ENCODE data around the gene MACF1. TPM values are rescaled to one million over a fixed set of nuclear protein-coding genes. Genes with fewer than 3 reads are reported as not detected.

Gene MACF1
- total RNA-seq, 6 donors from 2014 or later = 359 to 1,160 (median 531) TPM

- peaks cover 36 to 65% (median 47%) of the 10 kb centered on the region in 4 donors for H3K4me1 ChIP-seq
Measured at GRCh38 chr1:39275836-39276507, 71.5 kb downstream of the MACF1 start.

GRCh38 chr1:39277879-39278278, 73.4 kb downstream of the MACF1 start:
- H3K4me1 ChIP-seq = peaks cover 22 to 46% (median 32%) of the 10 kb centered on the region in 4 donors
- H3K4me3 ChIP-seq = no peak overlapping the region
- ATAC-seq (ENCODE audit: low FRiP score in 2 of 2) (no peak), DNase-seq (no peak)
- H3K27ac ChIP-seq = peak overlapping the region in 1 of 4 donors; percentile 7
- peaks cover 0 to 11% (median 6%) of the 10 kb centered on the region in 4 donors for H3K36me3 ChIP-seq
- TF ChIP-seq CTCF (IDR thresholded peaks at IDR 0.05) (no peak), POLR2A (IDR thresholded peaks at IDR 0.05) (no peak), EP300 (IDR thresholded peaks at IDR 0.05) (no peak), POLR2AphosphoS5 (IDR thresholded peaks at IDR 0.05) (no peak)
- H3K27me3 ChIP-seq = no peaks in the 10 kb centered on the region
- H3K9me3 ChIP-seq = no peaks in the 10 kb centered on the region

More at GRCh38 chr1:39275836-39276507, 71.5 kb downstream of the MACF1 start:
- Histone ChIP-seq H3K27ac (peak overlapping the region in 3 of 4 donors; percentile 2 to 32 (median 10)), H3K4me3 (no peak overlapping the region), H3K27me3 (no peaks in the 10 kb centered on the region), H3K9me3 (no peaks in the 10 kb centered on the region), H3K36me3 (no peaks in the 10 kb centered on the region)
- TF ChIP-seq POLR2A (IDR thresholded peaks at IDR 0.05) = no peak
- no peak for TF ChIP-seq POLR2AphosphoS5 (IDR thresholded peaks at IDR 0.05)
- TF ChIP-seq EP300 (IDR thresholded peaks at IDR 0.05) = no peak
- TF ChIP-seq CTCF (IDR thresholded peaks at IDR 0.05) = no peak
- DNase-seq (no peak), ATAC-seq (ENCODE audit: low FRiP score in 2 of 2) (no peak)
- WGBS, 2 donors = 51 to 61% methylated on average over 6 of the region's 6 CpGs

GRCh38 chr1:39282537-39283216, 78.2 kb downstream of the MACF1 start:
- H3K36me3 ChIP-seq = peaks cover 11 to 58% (median 46%) of the 10 kb centered on the region in 4 donors
- no peak for DNase-seq
- ATAC-seq (ENCODE audit: low FRiP score in 2 of 2) = no peak
- no peak for TF ChIP-seq POLR2AphosphoS5 (IDR thresholded peaks at IDR 0.05)
- TF ChIP-seq CTCF (IDR thresholded peaks at IDR 0.05) = no peak
- no peak for TF ChIP-seq POLR2A (IDR thresholded peaks at IDR 0.05)
- no peak for TF ChIP-seq EP300 (IDR thresholded peaks at IDR 0.05)
- H3K4me3 ChIP-seq = no peak overlapping the region
- no peak overlapping the region for H3K27ac ChIP-seq
- no peaks in the 10 kb centered on the region for H3K27me3 ChIP-seq
- peaks cover 10 to 34% (median 19%) of the 10 kb centered on the region in 4 donors for H3K4me1 ChIP-seq
- WGBS, 2 donors = 78 to 96% methylated on average over 7 to 8 of the region's 8 CpGs
- no peaks in the 10 kb centered on the region for H3K9me3 ChIP-seq

- peaks cover 16 to 70% (median 58%) of the 10 kb centered on the region in 4 donors for H3K36me3 ChIP-seq
- ATAC-seq (ENCODE audit: low FRiP score in 2 of 2) = no peak
- no peak for DNase-seq
Measured at GRCh38 chr1:39283858-39284257, 79.4 kb downstream of the MACF1 start.

More at GRCh38 chr1:39283858-39284257, 79.4 kb downstream of the MACF1 start:
- Histone ChIP-seq H3K4me3 (no peak overlapping the region), H3K27ac (no peak overlapping the region), H3K9me3 (no peaks in the 10 kb centered on the region), H3K27me3 (no peaks in the 10 kb centered on the region), H3K4me1 (peaks cover 0 to 22% (median 10%) of the 10 kb centered on the region in 4 donors)
- WGBS, 2 donors = 47 to 70% methylated on average over 1 of the region's 1 CpG
- no peak for TF ChIP-seq POLR2A (IDR thresholded peaks at IDR 0.05)
- TF ChIP-seq POLR2AphosphoS5 (IDR thresholded peaks at IDR 0.05) = no peak
- no peak for TF ChIP-seq CTCF (IDR thresholded peaks at IDR 0.05)
- no peak for TF ChIP-seq EP300 (IDR thresholded peaks at IDR 0.05)
